Tibial nerve (tissue), 4 donors: ENCODE results near the gene DCANP1. TPM values are rescaled to one million over a fixed set of nuclear protein-coding genes. Genes with fewer than 3 reads are reported as not detected.
A peak's percentile ranks its signal among the peaks of the same experiment; 100 is the strongest.

Experiments used
- DNase-seq, 2 donors: peaks; one replicate each; pipeline ENCODE4 v3.0.0-alpha.2; 2019; ENCODE audit warnings: low spot score in 2 of 2
- H3K27ac ChIP-seq, 4 donors: fragments of 200-600 bp; sonication (generic) in 3 of 4; one replicate each; pipeline ENCODE4 v1.5.1; 2017 to 2019; ENCODE audit warnings: mild to moderate bottlenecking in 1 of 4
- H3K27me3 ChIP-seq, 2 donors: fragments of 200-600 bp; sonication (generic) in 1 of 2; one replicate each; pipeline versions ENCODE4 v1.5.1 to v1.6.0; 2017 to 2019
- H3K36me3 ChIP-seq, 3 donors: fragments of 200-600 bp; sonication (generic); one replicate each; pipeline ENCODE4 v1.5.1; 2018 to 2019
- H3K4me1 ChIP-seq, 4 donors: fragments of 200-600 bp; sonication (generic) in 3 of 4; one replicate each; pipeline ENCODE4 v1.5.1; 2017 to 2019
- H3K4me3 ChIP-seq, 4 donors: fragments of 200-600 bp; sonication (generic) in 3 of 4; one replicate each; pipeline ENCODE4 v1.5.1; 2017 to 2019; ENCODE audit warnings: mild to moderate bottlenecking in 1 of 4, moderate library complexity in 1 of 4
- H3K9me3 ChIP-seq, 4 donors: fragments of 200-600 bp; sonication (generic) in 3 of 4; one replicate each; pipeline ENCODE4 v1.5.1; 2017 to 2019
- CTCF ChIP-seq, 5 experiments: fragments of 200-600 bp in 3 of 5; fragments of 450-650 bp in 2 of 5; sonication (generic) in 3 of 5; IDR thresholded peaks; one replicate each; pipeline ENCODE4 v1.5.1; 2016 to 2019; ENCODE audit warnings: antibody characterized with exemption in 5 of 5, mild to moderate bottlenecking in 3 of 5, moderate library complexity in 2 of 5
- EP300 ChIP-seq, 2 donors: sonication (generic); formaldehyde crosslinking; IDR thresholded peaks; one replicate each; pipeline ENCODE4 v1.6.1; 2017; ENCODE audit warnings: antibody characterized with exemption in 2 of 2, mild to moderate bottlenecking in 1 of 2
- POLR2A ChIP-seq, 2 donors: fragments of 450-650 bp; IDR thresholded peaks; one replicate each; pipeline ENCODE4 v1.6.1; 2017; ENCODE audit warnings: antibody characterized with exemption in 2 of 2, mild to moderate bottlenecking in 2 of 2, moderate library complexity in 2 of 2
- WGBS, 2 donors: methylation state at CpG; one replicate each; pipeline ENCODE4 v1.1.5; 2018; 5-methylcytosine and 5-hydroxymethylcytosine counted together
- total RNA-seq, 4 donors: library from RNA; depleted of rRNA; stranded (reverse); fragments of >200 nt; gene quantifications; one replicate each; pipeline ENCODE4 v1.1.0, GENCODE V29; 2016

DCANP1 gene
- total RNA-seq, 4 donors from 2014 or later = not detected

GRCh38 chr5:135432113-135432512 is 15.0 kb downstream of the DCANP1 start:
- no peak for DNase-seq
- no peaks in the 10 kb centered on the region for H3K27me3 ChIP-seq
- 82 to 84% methylated on average over 4 of the region's 4 CpGs for WGBS, 2 donors
- peaks cover 0 to 28% (median 12%) of the 10 kb centered on the region in 4 donors for H3K4me1 ChIP-seq
- H3K4me3 ChIP-seq = no peak overlapping the region
- TF ChIP-seq CTCF (IDR thresholded peaks at IDR 0.05) (no peak), EP300 (IDR thresholded peaks at IDR 0.05) (no peak), POLR2A (IDR thresholded peaks at IDR 0.05) (no peak)
- peaks cover 0 to 10% (median 0%) of the 10 kb centered on the region in 4 donors for H3K9me3 ChIP-seq
- H3K27ac ChIP-seq = no peak overlapping the region
- no peaks in the 10 kb centered on the region for H3K36me3 ChIP-seq

- H3K27ac ChIP-seq = peak overlapping the region in 2 of 4 donors; percentile 29 to 53
- H3K27me3 ChIP-seq = no peaks in the 10 kb centered on the region
- WGBS, 2 donors = 38 to 42% methylated on average over 7 of the region's 7 CpGs
- H3K4me3 ChIP-seq = no peak overlapping the region
- no peaks in the 10 kb centered on the region for H3K36me3 ChIP-seq
- H3K9me3 ChIP-seq = peaks cover 0 to 10% (median 0%) of the 10 kb centered on the region in 4 donors
- peaks cover 0 to 22% (median 9%) of the 10 kb centered on the region in 4 donors for H3K4me1 ChIP-seq
- no peak for TF ChIP-seq POLR2A (IDR thresholded peaks at IDR 0.05)
- TF ChIP-seq EP300 (IDR thresholded peaks at IDR 0.05) = no peak
- TF ChIP-seq CTCF (IDR thresholded peaks at IDR 0.05) = no peak
- no peak for DNase-seq
These were observed 17.1 kb downstream of the DCANP1 start for GRCh38 chr5:135430135-135430437.

DNA sequence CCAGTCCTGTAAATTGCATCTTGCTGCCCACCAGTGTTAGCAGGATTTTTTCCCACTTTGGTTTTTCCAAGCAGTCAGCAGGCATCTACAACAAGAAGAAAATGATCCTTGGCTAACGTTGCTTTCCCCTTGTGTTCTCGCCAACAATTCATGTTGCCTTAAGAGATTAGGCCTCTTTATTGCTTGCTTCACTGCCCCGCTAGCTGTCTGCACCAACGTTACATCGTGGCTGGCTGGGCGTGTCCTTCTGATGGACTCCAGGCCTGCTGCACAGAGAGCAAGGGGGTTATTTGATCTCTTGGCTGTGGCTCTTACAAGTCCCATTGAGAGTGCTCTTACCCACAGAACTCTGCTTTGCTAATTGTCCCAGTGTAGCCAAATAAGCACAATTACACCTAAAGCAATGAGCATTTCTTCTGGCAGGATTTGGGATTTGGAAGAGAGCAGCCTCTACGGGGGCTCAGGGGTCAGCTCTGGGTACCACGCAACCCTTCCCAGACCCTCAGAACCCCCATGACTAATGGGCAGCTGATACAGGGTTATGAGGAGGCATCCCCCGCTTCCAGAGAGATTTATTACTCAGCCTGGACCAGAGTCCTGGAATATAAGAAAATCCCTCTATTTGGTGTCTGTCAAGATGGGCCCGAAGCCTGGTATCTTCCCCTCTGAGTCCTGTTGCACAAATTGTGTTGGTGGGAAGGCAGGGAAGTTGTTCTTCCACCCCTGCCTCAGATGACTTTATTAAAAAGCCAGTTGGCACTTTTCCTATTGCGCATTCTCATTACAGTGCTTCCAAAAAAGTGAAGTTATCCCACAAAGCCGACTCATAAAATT is 17.6 kb downstream of the DCANP1 start:
- peaks cover 0 to 16% (median 6%) of the 10 kb centered on the region in 4 donors for H3K4me1 ChIP-seq
- no peak overlapping the region for H3K4me3 ChIP-seq
- H3K27me3 ChIP-seq = no peaks in the 10 kb centered on the region
- peaks cover 0 to 10% (median 0%) of the 10 kb centered on the region in 4 donors for H3K9me3 ChIP-seq
- DNase-seq = no peak
- no peaks in the 10 kb centered on the region for H3K36me3 ChIP-seq
- TF ChIP-seq CTCF (IDR thresholded peaks at IDR 0.05) (no peak), POLR2A (IDR thresholded peaks at IDR 0.05) (no peak), EP300 (IDR thresholded peaks at IDR 0.05) (no peak)
- WGBS, 2 donors = 42 to 46% methylated on average over 12 of the region's 12 CpGs
- peak overlapping the region in 2 of 4 donors; percentile 29 to 53 for H3K27ac ChIP-seq

GRCh38 chr5:135428586-135428985 is 18.6 kb downstream of the DCANP1 start:
- TF ChIP-seq CTCF (IDR thresholded peaks at IDR 0.05) (no peak), POLR2A (IDR thresholded peaks at IDR 0.05) (no peak), EP300 (IDR thresholded peaks at IDR 0.05) (no peak)
- peaks cover 0 to 14% (median 2%) of the 10 kb centered on the region in 4 donors for H3K4me1 ChIP-seq
- H3K4me3 ChIP-seq = no peak overlapping the region
- no peak for DNase-seq
- no peaks in the 10 kb centered on the region for H3K36me3 ChIP-seq
- WGBS, 2 donors = 73 to 92% methylated on average over 1 of the region's 1 CpG
- peaks cover 0 to 10% (median 0%) of the 10 kb centered on the region in 4 donors for H3K9me3 ChIP-seq
- no peak overlapping the region for H3K27ac ChIP-seq
- no peaks in the 10 kb centered on the region for H3K27me3 ChIP-seq
